ENCODE measurements around the gene KDM7A.

DNA sequence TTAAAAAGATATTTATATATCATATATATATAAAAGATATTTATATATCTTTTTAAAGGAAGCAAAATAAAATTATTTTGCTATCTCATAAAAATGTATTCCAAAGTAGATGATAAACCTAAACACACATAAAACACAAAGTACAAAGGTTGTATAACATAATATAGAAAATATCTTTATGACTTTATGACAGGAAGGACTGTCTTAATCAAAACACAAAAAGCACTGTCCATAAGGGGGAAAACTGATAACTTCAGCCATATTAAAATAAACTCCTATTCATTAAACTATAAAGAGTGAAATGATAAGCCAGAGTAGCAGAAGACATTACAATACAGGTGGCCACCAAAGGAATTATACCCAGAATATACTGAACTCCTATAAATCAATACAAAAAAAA lies 34.8 kb downstream of the KDM7A start:
- no peak for TF ChIP-seq POLR2A (IDR thresholded peaks at IDR 0.05)
- TF ChIP-seq, protein P1, sequence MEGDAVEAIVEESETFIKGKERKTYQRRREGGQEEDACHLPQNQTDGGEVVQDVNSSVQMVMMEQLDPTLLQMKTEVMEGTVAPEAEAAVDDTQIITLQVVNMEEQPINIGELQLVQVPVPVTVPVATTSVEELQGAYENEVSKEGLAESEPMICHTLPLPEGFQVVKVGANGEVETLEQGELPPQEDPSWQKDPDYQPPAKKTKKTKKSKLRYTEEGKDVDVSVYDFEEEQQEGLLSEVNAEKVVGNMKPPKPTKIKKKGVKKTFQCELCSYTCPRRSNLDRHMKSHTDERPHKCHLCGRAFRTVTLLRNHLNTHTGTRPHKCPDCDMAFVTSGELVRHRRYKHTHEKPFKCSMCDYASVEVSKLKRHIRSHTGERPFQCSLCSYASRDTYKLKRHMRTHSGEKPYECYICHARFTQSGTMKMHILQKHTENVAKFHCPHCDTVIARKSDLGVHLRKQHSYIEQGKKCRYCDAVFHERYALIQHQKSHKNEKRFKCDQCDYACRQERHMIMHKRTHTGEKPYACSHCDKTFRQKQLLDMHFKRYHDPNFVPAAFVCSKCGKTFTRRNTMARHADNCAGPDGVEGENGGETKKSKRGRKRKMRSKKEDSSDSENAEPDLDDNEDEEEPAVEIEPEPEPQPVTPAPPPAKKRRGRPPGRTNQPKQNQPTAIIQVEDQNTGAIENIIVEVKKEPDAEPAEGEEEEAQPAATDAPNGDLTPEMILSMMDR (IDR thresholded peaks at IDR 0.05), result no peak

Measured in upper lobe of left lung (tissue), 4 donors.